GM12878 (cell line): ENCODE data around the gene ZBTB5.

ENCODE experiments used
- EGR1 ChIP-seq, 2 experiments: IDR thresholded peaks; 1 replicate in 1 of 2; 2 replicates in 1 of 2; pipeline ENCODE4 v1.6.1; 2011 to 2012; ENCODE audit warnings: low read depth in 2 of 2, low read length in 2 of 2, borderline replicate concordance in 1 of 2, mild to moderate bottlenecking in 1 of 2, moderate library complexity in 1 of 2
- YY1 ChIP-seq: IDR thresholded peaks from 2 replicates; pipeline ENCODE4 v1.6.1; 2011; ENCODE audit warnings: low read depth, mild to moderate bottlenecking, low read length
- TF ChIP-seq, protein P1 (sequence below), 3 experiments: IDR thresholded peaks in 2 of 3; conservative IDR thresholded peaks in 1 of 3; 2 replicates each; pipeline ENCODE4 v1.5.1; 2011; ENCODE audit warnings: low read depth in 3 of 3, low read length in 3 of 3, mild to moderate bottlenecking in 3 of 3, control low read depth in 2 of 3, moderate library complexity in 2 of 3, inconsistent platforms in 1 of 3, mixed read lengths in 1 of 3; ENCODE audit not compliant: control insufficient read depth in 2 of 3, insufficient read depth in 1 of 3; ENCODE audit errors: extremely low read depth in 1 of 3

- TF ChIP-seq YY1 (no peak), EGR1 (IDR thresholded peaks at IDR 0.05; ENCODE audit: borderline replicate concordance in 1 of 2, low read depth in 2 of 2, low read length in 2 of 2) (no peak)
- TF ChIP-seq, protein P1, sequence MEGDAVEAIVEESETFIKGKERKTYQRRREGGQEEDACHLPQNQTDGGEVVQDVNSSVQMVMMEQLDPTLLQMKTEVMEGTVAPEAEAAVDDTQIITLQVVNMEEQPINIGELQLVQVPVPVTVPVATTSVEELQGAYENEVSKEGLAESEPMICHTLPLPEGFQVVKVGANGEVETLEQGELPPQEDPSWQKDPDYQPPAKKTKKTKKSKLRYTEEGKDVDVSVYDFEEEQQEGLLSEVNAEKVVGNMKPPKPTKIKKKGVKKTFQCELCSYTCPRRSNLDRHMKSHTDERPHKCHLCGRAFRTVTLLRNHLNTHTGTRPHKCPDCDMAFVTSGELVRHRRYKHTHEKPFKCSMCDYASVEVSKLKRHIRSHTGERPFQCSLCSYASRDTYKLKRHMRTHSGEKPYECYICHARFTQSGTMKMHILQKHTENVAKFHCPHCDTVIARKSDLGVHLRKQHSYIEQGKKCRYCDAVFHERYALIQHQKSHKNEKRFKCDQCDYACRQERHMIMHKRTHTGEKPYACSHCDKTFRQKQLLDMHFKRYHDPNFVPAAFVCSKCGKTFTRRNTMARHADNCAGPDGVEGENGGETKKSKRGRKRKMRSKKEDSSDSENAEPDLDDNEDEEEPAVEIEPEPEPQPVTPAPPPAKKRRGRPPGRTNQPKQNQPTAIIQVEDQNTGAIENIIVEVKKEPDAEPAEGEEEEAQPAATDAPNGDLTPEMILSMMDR (IDR thresholded peaks at IDR 0.05 in 2 of 3, conservative IDR thresholded peaks at IDR 0.05 in 1 of 3; ENCODE audit: control insufficient read depth in 2 of 3, extremely low read depth in 1 of 3, insufficient read depth in 1 of 3, low read depth in 3 of 3, low read length in 3 of 3), result no peak
These were observed 27.6 kb downstream of the ZBTB5 start for GRCh38 chr9:37437621-37438020.
